DOHH2 (cell line): ENCODE measurements around the gene SP140.
"Not testable (repeated sequence)": the region's sequence is repeated elsewhere in the genome, so short reads cannot be mapped to it uniquely, and the experiment has no call there.

Experiments used
- CTCF ChIP-seq: fragments of 200-600 bp; sonication (generic); IDR thresholded peaks from one replicate; pipeline ENCODE4 v1.5.1; 2014; ENCODE audit warnings: antibody characterized with exemption, mild to moderate bottlenecking, low read depth, low read length; ENCODE audit not compliant: poor library complexity, severe bottlenecking
- EZH2phosphoT487 ChIP-seq: fragments of 200-600 bp; sonication (generic); IDR thresholded peaks from 2 replicates; pipeline ENCODE4 v1.6.1; 2017; ENCODE audit warnings: borderline replicate concordance, mild to moderate bottlenecking, antibody characterized with exemption, low read length, moderate library complexity, mixed read lengths

GRCh38 chr2:230341936-230342528 lies 116.5 kb downstream of the SP140 start:
- TF ChIP-seq CTCF, EZH2phosphoT487: not testable (repeated sequence)
